Fibroblast of the aortic adventitia (primary cell): ENCODE results near the gene LDHAL6A. TPM values are rescaled to one million over a fixed set of nuclear protein-coding genes. Genes with fewer than 3 reads are reported as not detected.

Source experiments
- DNase-seq: peaks from one replicate; pipeline ENCODE4 v3.0.0-alpha.2; 2010; ENCODE audit warnings: low read depth
- H3K4me3 ChIP-seq: 2 replicates; pipeline ENCODE4 v1.5.1; 2011; ENCODE audit warnings: low read depth, mild to moderate bottlenecking, control low read depth, low read length, moderate library complexity
- total RNA-seq: library from RNA; depleted of rRNA; stranded (reverse); fragments of >200 nt; gene quantifications from 2 replicates; pipeline ENCODE4 v1.2.3, GENCODE V29; 2012; ENCODE audit warnings: low replicate concordance
- TF ChIP-seq, protein P1 (sequence below): IDR thresholded peaks from 2 replicates; pipeline ENCODE4 v1.5.1; 2011; ENCODE audit warnings: mild to moderate bottlenecking, low read length, control low read depth, inconsistent platforms; ENCODE audit not compliant: insufficient read depth

The LDHAL6A gene
- total RNA-seq, 1 donor, result not detected

DNA sequence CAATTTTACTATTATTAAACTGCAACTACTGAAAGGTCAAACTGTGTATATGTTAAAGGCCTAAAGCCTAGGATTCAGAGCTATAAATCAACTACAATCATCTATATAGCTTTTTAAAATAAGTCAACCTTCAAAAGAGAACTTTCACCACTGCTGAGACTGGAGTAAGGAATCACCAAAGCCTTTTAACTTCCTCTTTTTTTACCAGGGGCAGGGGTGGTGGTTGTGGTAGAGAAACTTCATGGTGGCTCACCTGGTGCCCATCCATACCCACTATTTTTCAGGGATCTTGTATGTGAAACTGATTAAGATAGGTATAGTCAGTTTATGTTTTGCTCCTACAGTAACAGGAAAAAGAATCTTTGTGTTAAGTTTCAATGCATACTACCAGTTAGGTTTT, 39.6 kb downstream of the LDHAL6A start:
- DNase-seq, result no peak
- TF ChIP-seq, protein P1, sequence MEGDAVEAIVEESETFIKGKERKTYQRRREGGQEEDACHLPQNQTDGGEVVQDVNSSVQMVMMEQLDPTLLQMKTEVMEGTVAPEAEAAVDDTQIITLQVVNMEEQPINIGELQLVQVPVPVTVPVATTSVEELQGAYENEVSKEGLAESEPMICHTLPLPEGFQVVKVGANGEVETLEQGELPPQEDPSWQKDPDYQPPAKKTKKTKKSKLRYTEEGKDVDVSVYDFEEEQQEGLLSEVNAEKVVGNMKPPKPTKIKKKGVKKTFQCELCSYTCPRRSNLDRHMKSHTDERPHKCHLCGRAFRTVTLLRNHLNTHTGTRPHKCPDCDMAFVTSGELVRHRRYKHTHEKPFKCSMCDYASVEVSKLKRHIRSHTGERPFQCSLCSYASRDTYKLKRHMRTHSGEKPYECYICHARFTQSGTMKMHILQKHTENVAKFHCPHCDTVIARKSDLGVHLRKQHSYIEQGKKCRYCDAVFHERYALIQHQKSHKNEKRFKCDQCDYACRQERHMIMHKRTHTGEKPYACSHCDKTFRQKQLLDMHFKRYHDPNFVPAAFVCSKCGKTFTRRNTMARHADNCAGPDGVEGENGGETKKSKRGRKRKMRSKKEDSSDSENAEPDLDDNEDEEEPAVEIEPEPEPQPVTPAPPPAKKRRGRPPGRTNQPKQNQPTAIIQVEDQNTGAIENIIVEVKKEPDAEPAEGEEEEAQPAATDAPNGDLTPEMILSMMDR, result no peak
- no peak overlapping the region for H3K4me3 ChIP-seq

DNA sequence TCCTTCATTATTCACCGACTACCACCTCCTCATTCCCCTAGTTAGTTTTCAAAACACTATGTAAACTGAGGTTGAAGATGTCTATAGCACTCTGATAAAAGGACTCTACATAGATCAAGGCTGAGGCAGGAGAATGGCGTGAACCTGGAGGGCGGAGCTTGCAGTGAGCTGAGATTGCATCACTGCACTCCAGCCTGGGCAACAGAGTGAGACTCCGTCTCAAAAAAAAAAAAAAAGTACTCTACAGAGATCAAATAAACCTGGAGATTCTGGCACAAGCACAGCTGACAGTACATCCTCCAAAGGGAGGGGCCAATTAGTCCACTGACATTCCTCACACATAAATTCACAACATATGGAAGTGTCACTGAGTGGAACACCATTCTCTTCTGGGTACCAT, 40.0 kb downstream of the LDHAL6A start:
- TF ChIP-seq, protein P1, result no peak
- peak; percentile 11 for DNase-seq
- no peak overlapping the region for H3K4me3 ChIP-seq

DNA sequence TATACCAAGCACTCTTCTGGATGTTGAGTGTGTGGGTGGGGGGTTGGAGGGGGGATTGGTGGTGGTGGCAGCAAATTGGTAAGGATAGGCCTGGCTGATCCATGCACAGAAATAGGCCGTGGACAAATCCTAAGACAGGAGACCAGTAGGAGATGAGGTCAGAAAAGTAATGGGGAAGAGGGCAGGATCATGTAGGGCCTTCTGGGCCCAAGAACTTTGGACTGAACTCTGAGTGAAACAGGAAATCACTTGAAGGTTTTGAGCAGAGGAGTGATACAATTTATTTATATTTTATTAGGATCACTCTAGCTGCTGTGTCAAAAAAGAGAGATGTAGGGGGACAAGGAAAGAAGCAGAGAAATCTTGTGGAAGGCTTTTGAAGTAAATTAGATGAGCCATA, 42.4 kb downstream of the LDHAL6A start:
- no peak overlapping the region for H3K4me3 ChIP-seq
- TF ChIP-seq, protein P1, result no peak
- DNase-seq, result no peak

DNA sequence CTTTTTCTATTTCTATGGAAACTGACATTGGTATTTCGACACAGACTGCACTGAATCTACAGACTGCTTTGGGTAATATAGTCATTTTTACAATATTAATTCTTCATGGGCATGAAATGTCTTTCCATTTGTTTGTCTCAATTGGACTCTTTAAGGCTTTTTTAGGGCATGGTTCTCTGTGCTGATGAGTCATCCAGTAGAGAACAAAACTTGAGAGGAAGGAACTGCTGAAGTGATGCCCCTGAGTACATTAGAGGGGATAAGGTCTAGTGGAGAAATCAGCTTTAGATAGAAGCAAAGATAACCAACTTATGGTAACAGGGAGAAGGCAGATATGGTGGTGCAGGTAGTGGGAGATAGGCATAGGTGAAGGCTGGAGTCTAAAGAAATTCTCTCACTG, 46.0 kb downstream of the LDHAL6A start:
- DNase-seq, result no peak
- TF ChIP-seq, protein P1, result no peak
- no peak overlapping the region for H3K4me3 ChIP-seq

DNA sequence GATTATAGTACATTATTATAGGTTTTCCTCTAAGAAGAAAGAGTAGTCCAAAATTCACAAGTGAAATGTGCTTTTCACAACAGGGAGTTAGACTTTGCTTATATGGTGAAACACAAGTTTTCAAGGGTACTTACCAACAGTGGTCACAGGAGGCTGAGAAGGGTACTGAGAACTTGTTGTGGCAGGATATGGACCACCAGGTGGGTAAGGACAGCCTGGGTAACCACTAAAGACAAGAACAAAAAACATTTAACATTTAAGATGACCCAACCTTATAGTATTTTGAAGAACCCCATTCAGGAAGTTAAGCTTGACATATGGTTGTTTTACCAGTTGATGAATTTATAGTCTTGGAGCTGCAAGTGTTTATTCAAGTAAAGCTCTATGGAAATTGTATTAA, 46.7 kb downstream of the LDHAL6A start:
- DNase-seq, result no peak

DNA sequence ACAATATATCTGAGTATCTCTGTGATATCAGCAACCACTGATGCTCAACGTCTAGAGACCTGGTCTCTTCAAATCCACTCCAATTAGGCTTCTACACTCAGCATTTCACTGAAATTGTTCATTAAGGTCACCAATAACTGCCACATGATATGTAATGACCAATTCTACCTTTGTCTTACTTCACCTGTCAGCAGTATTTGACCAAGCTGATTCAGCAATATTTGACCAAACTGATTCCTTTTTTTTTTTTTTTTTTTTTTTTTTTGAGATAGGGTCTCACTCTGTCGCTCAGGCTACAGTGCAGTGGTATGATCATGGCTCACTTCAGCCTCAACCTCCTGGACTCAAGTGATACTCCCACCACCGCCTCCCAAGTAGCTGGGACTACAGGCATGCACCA, 65.5 kb downstream of the LDHAL6A start:
- DNase-seq, result no peak
- TF ChIP-seq, protein P1, result no peak
- no peak overlapping the region for H3K4me3 ChIP-seq

More for the DNA sequence above, 46.7 kb downstream of the LDHAL6A start:
- no peak overlapping the region for H3K4me3 ChIP-seq
- TF ChIP-seq, protein P1, result no peak

DNA sequence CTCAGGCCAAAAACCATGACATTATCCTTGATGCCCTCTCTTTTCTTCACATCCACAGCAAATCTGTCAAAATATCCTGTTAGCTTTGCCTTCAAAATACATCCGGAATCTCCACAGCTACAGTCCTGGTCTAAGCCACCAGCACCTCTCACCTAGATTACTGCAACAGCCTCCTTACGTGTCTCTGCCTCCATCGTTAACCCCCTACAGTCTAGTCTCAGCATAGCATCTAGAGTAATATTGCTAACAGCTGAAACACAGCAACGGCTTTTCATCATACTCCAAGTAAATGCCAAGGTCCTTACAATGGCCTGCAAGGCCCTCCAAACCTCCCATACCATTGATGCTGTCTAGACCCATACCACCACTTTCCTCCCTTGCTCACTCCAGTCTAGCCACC, 66.7 kb downstream of the LDHAL6A start:
- peak; percentile 1 for DNase-seq
- no peak overlapping the region for H3K4me3 ChIP-seq
- TF ChIP-seq, protein P1, result no peak
